Measurements from ENCODE around the gene ACRBP.

GRCh38 chr12:6604259-6605029 is 42.8 kb downstream of the ACRBP start:
- TF ChIP-seq CTCF (IDR thresholded peaks at IDR 0.05; ENCODE audit: extremely low read depth in 1 of 2, insufficient read depth in 1 of 2, low read depth in 1 of 2, low read length in 2 of 2) (no peak), JUN (IDR thresholded peaks at IDR 0.05; ENCODE audit: borderline replicate concordance, insufficient read depth, insufficient read length, low read depth) (no peak), POLR2AphosphoS5 (IDR thresholded peaks at IDR 0.05; ENCODE audit: insufficient read depth, low read depth, low read length) (no peak), MAX (IDR thresholded peaks at IDR 0.05; ENCODE audit: insufficient read depth, insufficient read length) (no peak), POLR2A (IDR thresholded peaks at IDR 0.05; ENCODE audit: low read depth, low read length) (no peak), EZH2 (IDR thresholded peaks at IDR 0.05; ENCODE audit: borderline replicate concordance, low read depth, low read length, severe bottlenecking) (no peak), FOS (IDR thresholded peaks at IDR 0.05; ENCODE audit: borderline replicate concordance, insufficient read depth, low read length) (no peak), GATA2 (IDR thresholded peaks at IDR 0.05; ENCODE audit: insufficient read depth, insufficient read length, low read depth, low read length) (no peak)
